ENCODE measurements around the gene PINK1.
A peak's percentile ranks its signal among the peaks of the same experiment; 100 is the strongest.

Gene PINK1

GRCh38 chr1:20621012-20621411, 12.2 kb upstream of the PINK1 start:
- Histone ChIP-seq H3K9me3 (ENCODE audit: control insufficient read depth, insufficient read depth, low read length) (no peaks in the 10 kb centered on the region), H3K4me1 (ENCODE audit: insufficient read depth, low read length) (peaks cover 12% of the 10 kb centered on the region; the same call in 1 of the 2 replicates)

GRCh38 chr1:20624709-20625108, 8.5 kb upstream of the PINK1 start:
- Histone ChIP-seq H3K36me3 (ENCODE audit: insufficient read depth, low read length) (no peaks in the 10 kb centered on the region), H3K9ac (ENCODE audit: low read depth, low read length) (no peak overlapping the region), H3K9me3 (ENCODE audit: control insufficient read depth, insufficient read depth, low read length) (peaks cover 13% of the 10 kb centered on the region), H3K4me1 (ENCODE audit: insufficient read depth, low read length) (0 out of 2 replicates have a peak, but pooled peaks cover 4% of the 10 kb centered on the region)

More at GRCh38 chr1:20621012-20621411, 12.2 kb upstream of the PINK1 start:
- Histone ChIP-seq H3K36me3 (ENCODE audit: insufficient read depth, low read length) (no peaks in the 10 kb centered on the region), H3K9ac (ENCODE audit: low read depth, low read length) (no peak overlapping the region)

DNA sequence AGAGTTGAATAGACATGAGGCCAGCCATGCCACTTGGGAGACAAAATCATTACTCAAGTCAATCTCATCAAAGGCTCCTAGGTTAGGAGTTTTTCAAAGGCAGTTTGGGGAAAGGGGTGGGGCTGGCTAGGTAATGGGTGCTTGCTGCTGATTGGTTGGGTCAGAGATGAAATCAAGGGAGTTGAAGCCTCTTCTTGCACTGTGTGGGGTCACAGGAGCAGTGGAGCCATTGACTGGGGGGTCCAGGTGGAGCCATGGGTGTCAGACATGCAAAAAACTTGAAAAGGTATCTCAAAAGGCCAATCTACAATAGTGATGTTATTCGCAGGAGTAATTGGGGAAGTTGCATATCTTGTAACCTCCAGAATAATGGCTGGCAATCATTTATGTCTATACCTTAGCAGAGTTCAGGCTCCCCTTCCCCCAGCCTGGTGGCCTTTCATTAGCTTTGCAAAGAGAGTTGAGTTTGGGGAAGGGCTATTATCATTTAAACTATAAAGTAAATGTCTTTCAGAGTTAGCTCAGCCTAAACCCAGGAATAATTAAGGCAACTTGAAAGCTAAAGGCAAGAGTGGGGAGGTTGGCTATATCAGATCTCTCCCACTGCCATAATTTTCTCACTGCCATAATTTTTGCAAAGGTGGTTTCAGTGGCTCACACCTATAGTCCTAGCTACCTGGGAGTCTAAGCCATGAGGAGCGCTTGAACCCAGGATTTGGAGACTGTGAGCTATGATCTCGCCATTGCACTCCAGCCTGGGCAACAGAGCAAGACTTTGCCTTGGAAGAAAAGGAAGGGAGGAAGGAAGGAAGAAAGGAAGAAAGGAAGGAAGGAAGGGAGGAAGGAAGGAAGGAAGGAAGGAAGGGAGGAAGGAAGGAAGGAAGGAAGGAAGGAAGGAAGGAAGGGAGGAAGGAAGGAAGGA, 7.8 kb upstream of the PINK1 start:
- Histone ChIP-seq H3K9me3 (ENCODE audit: control insufficient read depth, insufficient read depth, low read length) (peaks cover 13% of the 10 kb centered on the region), H3K4me1 (ENCODE audit: insufficient read depth, low read length) (0 out of 2 replicates have a peak, but pooled peaks cover 4% of the 10 kb centered on the region), H3K36me3 (ENCODE audit: insufficient read depth, low read length) (no peaks in the 10 kb centered on the region), H3K9ac (ENCODE audit: low read depth, low read length) (no peak overlapping the region)

GRCh38 chr1:20626098-20626427, 7.2 kb upstream of the PINK1 start:
- H3K9me3 ChIP-seq (ENCODE audit: control insufficient read depth, insufficient read depth, low read length) = peaks cover 13% of the 10 kb centered on the region

DNA sequence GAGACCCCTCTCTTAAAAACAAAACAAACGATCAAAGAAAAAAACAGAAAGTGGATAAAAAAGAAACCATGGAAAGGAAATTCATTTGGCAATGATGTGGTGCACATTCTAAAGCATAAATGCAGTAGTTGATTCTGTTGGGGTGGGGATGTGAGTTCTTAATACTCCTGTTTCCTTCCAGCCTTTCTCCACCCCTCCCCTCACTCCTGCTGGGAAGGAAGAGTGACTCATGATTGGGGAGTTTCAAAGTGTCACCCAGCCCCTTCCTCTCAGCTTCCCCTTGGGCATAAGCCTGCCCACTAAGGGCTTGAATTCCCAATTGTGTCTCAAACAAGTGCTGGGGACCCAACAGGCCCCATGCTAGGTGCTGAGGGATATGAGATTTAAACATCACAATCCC, 6.7 kb upstream of the PINK1 start:
- Histone ChIP-seq H3K4me1 (ENCODE audit: insufficient read depth, low read length) (0 out of 2 replicates have a peak, but pooled peaks cover 4% of the 10 kb centered on the region), H3K9me3 (ENCODE audit: control insufficient read depth, insufficient read depth, low read length) (peaks cover 13% of the 10 kb centered on the region), H3K9ac (ENCODE audit: low read depth, low read length) (no peak overlapping the region), H3K36me3 (ENCODE audit: insufficient read depth, low read length) (no peaks in the 10 kb centered on the region)

More at GRCh38 chr1:20626098-20626427, 7.2 kb upstream of the PINK1 start:
- Histone ChIP-seq H3K4me1 (ENCODE audit: insufficient read depth, low read length) (0 out of 2 replicates have a peak, but pooled peaks cover 4% of the 10 kb centered on the region), H3K9ac (ENCODE audit: low read depth, low read length) (no peak overlapping the region), H3K36me3 (ENCODE audit: insufficient read depth, low read length) (no peaks in the 10 kb centered on the region)

DNA sequence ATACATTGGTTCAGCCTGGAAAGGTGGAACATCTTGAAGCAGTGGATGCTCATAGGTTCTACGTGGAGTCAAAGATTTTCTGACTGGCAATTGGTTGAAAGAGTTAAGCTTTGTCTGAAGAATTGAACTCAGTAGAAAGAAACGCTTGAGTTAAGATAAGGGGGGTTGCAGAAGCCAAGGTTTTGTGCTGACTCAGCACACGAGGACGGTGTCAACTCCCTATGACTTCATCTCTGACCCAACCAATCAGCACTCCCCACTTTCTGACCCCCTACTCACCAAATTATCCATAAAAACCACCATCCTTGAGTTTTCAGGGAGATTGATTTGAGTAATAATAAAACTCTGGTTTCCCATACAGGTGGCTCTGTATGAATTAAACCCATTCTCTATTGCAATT, 2.5 kb upstream of the PINK1 start:
- no peak overlapping the region for H3K9ac ChIP-seq (ENCODE audit: low read depth, low read length)
- no peaks in the 10 kb centered on the region for H3K36me3 ChIP-seq (ENCODE audit: insufficient read depth, low read length)
- no peaks in the 10 kb centered on the region for H3K4me1 ChIP-seq (ENCODE audit: insufficient read depth, low read length)
- peaks cover 13% of the 10 kb centered on the region for H3K9me3 ChIP-seq (ENCODE audit: control insufficient read depth, insufficient read depth, low read length)

- Histone ChIP-seq H3K4me1 (ENCODE audit: insufficient read depth, low read length) (no peaks in the 10 kb centered on the region), H3K9ac (ENCODE audit: low read depth, low read length) (no peak overlapping the region), H3K9me3 (ENCODE audit: control insufficient read depth, insufficient read depth, low read length) (peaks cover 6% of the 10 kb centered on the region), H3K36me3 (ENCODE audit: insufficient read depth, low read length) (no peaks in the 10 kb centered on the region)
These were observed 872 bp upstream of the PINK1 start for GRCh38 chr1:20632386-20632785.

DNA sequence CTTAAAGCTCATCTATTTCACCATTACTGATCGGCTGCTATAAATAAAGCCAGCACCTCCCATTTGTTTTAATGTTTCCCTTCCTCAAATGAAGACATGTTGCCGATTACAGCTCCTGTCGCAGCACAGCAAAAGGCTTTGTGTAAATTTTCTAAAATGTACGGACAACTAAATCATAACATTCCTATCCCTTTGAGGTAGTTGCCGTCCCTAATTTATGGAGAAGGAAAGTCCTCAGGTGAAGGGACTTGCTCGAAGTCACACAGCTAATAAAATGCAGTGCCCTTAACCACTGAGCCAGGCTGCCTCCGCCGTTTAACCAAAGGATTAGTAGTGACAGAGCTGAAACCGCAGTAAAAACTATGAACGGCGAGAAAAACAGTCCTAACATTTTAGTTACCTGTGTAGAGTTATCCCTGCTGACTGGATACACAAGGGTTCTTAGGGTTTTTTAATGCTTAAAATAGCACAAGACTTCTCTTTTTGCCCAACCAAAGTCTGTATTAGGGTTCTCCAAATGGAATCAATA, 871 bp downstream of the PINK1 start:
- 0 out of 2 replicates have a peak, but pooled peaks cover 5% of the 10 kb centered on the region for H3K36me3 ChIP-seq (ENCODE audit: insufficient read depth, low read length)
- H3K4me1 ChIP-seq (ENCODE audit: insufficient read depth, low read length) = no peaks in the 10 kb centered on the region
- H3K9me3 ChIP-seq (ENCODE audit: control insufficient read depth, insufficient read depth, low read length) = no peaks in the 10 kb centered on the region
- peak overlapping the region; percentile 91 for H3K9ac ChIP-seq (ENCODE audit: low read depth, low read length)

DNA sequence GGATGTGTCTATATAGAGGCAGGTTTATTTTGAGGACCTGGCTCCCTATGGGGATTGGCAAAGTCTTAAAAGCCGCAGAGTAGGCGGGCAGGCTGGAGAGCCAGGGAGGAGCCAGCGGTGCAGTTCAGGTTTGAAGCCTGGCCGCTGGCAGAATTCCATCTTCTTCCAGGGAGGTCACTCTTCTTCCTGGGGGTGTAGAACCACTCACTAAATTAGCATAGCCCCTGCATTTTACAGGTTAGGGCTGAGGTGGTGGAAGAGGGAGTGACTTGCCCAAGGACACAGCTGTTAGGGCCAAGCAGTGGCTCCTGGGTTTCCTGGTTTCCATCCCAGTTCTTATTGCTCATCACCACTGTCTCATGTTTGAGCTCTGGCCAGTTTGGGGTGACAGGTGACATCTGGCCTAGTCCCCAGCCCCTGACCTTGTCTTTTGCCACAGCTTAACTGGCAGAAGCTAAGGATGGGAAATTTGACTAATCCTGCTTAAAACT, 1.4 kb downstream of the PINK1 start:
- Histone ChIP-seq H3K9ac (ENCODE audit: low read depth, low read length) (peak overlapping the region; percentile 91), H3K36me3 (ENCODE audit: insufficient read depth, low read length) (0 out of 2 replicates have a peak, but pooled peaks cover 7% of the 10 kb centered on the region), H3K4me1 (ENCODE audit: insufficient read depth, low read length) (no peaks in the 10 kb centered on the region), H3K9me3 (ENCODE audit: control insufficient read depth, insufficient read depth, low read length) (no peaks in the 10 kb centered on the region)

DNA sequence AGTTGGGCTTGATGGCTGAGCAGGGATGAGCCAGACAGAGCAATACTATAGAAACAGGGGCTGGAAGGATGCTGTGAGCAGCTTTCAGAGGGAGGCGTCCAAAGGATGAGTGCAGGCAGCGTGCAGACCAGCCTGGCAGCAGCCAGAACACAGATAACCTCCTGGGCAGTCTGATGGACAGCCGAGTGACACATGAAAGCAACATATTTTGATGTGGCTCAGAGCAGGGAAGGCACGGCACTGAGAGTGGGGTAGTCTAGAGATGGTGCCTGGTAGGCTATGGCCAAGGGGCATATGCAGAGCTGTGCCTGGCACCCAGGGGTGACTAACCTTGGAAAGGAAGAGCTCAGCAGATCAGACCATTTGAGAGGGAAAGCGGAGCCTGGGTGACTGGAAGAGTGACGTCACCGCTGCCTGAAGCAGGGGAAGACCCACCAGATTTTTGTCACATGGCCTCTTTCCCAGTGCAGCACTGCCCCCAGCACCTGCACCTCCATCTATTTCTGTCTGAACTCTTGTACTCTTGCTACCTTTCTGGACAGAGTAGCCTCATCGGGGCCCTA, 3.6 kb downstream of the PINK1 start:
- Histone ChIP-seq H3K9me3 (ENCODE audit: control insufficient read depth, insufficient read depth, low read length) (no peaks in the 10 kb centered on the region), H3K4me1 (ENCODE audit: insufficient read depth, low read length) (0 out of 2 replicates have a peak, but pooled peaks cover 2% of the 10 kb centered on the region), H3K36me3 (ENCODE audit: insufficient read depth, low read length) (0 out of 2 replicates have a peak, but pooled peaks cover 7% of the 10 kb centered on the region)

DNA sequence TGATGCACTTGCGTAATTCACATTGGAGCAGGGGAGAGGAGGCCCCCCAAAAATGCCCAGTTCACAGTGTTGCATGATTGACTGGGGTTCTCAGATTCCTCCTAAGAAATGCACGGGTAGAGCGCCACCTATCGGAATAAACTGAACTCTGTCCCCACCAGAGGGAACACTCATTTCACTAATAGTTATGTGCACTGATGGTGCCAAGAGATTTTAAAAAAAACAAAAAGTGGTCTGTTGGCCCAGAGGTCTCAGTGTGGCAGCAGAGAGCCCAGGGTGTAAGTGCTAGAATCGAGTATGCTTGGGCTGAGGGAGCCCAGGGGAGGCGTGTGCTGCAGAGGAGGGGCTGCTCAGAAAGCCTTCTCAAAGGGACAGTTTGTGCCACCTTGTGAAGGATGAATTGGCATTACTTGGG, 6.9 kb downstream of the PINK1 start:
- Histone ChIP-seq H3K36me3 (ENCODE audit: insufficient read depth, low read length) (0 out of 2 replicates have a peak, but pooled peaks cover 7% of the 10 kb centered on the region), H3K4me1 (ENCODE audit: insufficient read depth, low read length) (peaks cover 7% of the 10 kb centered on the region; the same call in 1 of the 2 replicates), H3K9me3 (ENCODE audit: control insufficient read depth, insufficient read depth, low read length) (no peaks in the 10 kb centered on the region), H3K9ac (ENCODE audit: low read depth, low read length) (no peak overlapping the region)

More for the DNA sequence above, 3.6 kb downstream of the PINK1 start:
- no peak overlapping the region for H3K9ac ChIP-seq (ENCODE audit: low read depth, low read length)

- Histone ChIP-seq H3K36me3 (ENCODE audit: insufficient read depth, low read length) (0 out of 2 replicates have a peak, but pooled peaks cover 7% of the 10 kb centered on the region), H3K9me3 (ENCODE audit: control insufficient read depth, insufficient read depth, low read length) (no peaks in the 10 kb centered on the region), H3K4me1 (ENCODE audit: insufficient read depth, low read length) (peaks cover 7% of the 10 kb centered on the region; the same call in 1 of the 2 replicates), H3K9ac (ENCODE audit: low read depth, low read length) (no peak overlapping the region)
These were observed 8.7 kb downstream of the PINK1 start for GRCh38 chr1:20641975-20642374.

GRCh38 chr1:20643080-20643479, 9.8 kb downstream of the PINK1 start:
- 0 out of 2 replicates have a peak, but pooled peaks cover 5% of the 10 kb centered on the region for H3K36me3 ChIP-seq (ENCODE audit: insufficient read depth, low read length)
- no peak overlapping the region for H3K9ac ChIP-seq (ENCODE audit: low read depth, low read length)
- peaks cover 7% of the 10 kb centered on the region; the same call in 1 of the 2 replicates for H3K4me1 ChIP-seq (ENCODE audit: insufficient read depth, low read length)
- no peaks in the 10 kb centered on the region for H3K9me3 ChIP-seq (ENCODE audit: control insufficient read depth, insufficient read depth, low read length)

- Histone ChIP-seq H3K4me1 (ENCODE audit: insufficient read depth, low read length) (peaks cover 7% of the 10 kb centered on the region; the same call in 1 of the 2 replicates), H3K9me3 (ENCODE audit: control insufficient read depth, insufficient read depth, low read length) (no peaks in the 10 kb centered on the region), H3K9ac (ENCODE audit: low read depth, low read length) (no peak overlapping the region), H3K36me3 (ENCODE audit: insufficient read depth, low read length) (no peaks in the 10 kb centered on the region)
These were observed 11.2 kb downstream of the PINK1 start for GRCh38 chr1:20644416-20644815.

Data from ES-I3 (cell line).